GM18519 (cell line): ENCODE measurements around the gene RHO.
"Not testable (repeated sequence)": the region's sequence is repeated elsewhere in the genome, so short reads cannot be mapped to it uniquely, and the experiment has no call there.

Experiments used
- ATAC-seq: cut with Tn5 transposase; IDR thresholded peaks from one replicate; pipeline ENCODE4 v1.9.1; 2021; ENCODE audit warnings: mild to moderate bottlenecking, moderate library complexity; ENCODE audit not compliant: unreplicated experiment, low FRiP score

Gene RHO

DNA sequence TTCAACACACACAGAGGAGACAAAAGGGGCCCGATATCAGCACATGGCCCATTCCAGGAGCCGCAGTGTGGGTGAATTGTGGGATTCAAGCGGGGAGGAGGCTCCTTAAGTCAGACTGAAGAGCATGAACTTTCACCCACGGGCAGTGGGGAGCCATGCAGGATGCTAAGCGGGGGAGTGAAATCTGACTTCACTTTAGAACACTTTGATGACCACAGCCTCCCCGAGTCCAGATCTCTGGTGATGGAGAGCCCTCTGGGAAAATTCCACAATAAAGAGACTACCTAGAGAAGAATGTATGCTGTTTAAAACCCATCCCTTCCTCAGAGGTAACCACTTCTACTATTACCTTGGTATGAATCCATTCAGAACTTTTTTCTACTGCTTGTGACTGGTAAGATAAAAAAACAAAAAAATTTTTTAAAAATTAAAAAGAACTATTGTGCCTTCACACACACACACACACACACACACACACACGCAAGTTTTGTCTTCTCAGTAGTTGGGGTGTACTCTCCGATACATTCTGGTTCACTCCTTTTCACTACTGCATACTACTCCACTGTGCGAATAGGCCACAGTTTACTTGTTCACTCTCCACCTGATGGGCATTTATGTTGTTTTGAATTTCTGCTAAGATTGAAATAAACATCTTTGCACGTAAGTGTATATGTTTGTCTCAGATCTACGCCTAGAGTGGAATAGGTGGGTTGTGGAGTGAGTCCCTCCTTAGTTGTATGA is 12.5 kb downstream of the RHO start:
- no peak for ATAC-seq

DNA sequence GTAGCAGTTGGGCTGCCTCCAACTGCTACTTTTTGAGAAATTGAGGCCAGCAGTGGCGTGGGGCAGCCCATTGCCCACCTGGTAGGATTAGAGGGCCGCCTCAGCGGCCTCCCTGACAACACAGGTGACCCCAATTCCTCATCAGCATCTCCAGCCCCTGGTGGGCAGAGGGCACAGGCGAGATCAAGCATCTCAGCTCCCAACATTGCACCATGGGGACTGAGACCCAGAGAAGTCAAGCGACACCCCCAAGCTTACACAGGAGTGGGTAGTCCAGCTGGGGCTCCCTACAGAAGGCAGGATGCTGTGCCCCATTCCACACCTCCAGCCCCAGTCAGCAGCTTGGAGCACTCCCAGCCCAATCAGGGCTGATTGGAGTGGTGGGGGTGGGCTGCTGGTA is 14.3 kb downstream of the RHO start:
- no peak for ATAC-seq

DNA sequence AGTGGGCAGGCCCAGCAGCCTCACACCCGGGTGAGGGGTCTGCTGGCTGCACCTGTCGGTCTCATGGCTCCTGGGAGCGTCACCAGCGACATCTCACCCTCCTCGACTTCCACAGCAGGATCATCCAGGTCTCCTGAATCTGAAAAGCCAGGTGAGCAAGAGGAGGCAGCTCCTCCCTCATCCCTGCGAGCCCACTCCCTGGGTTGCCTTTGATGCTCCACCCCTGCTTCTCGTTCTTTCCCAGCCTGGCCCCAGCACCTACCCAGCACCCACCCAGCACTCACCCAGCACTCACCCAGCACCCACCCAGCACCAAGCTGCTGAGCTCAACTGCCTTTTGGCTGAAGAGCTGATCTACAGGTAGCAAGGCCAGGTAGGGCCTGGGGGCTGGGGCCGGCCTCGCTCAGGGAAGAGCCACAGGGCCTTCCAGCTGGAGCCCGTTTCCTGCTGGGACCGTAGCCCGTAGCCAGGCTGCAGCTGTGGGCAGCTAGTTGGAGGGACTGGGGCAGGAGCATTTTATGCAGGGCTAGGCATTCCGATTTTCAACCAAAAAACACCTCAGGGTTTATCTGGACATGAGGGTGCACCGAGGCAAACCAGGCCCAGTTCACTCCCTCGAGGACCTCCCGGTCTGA is 14.8 kb downstream of the RHO start, which contains the start of gene H1-8:
Gene H1-8 (plus strand): TSS at position 20 of the 635 bp plus-strand sequence. CDS start 44 bp downstream, at position 64.
- no peak for ATAC-seq

GRCh38 chr3:129543999-129544398 is 15.6 kb downstream of the RHO start:
- no peak for ATAC-seq

DNA sequence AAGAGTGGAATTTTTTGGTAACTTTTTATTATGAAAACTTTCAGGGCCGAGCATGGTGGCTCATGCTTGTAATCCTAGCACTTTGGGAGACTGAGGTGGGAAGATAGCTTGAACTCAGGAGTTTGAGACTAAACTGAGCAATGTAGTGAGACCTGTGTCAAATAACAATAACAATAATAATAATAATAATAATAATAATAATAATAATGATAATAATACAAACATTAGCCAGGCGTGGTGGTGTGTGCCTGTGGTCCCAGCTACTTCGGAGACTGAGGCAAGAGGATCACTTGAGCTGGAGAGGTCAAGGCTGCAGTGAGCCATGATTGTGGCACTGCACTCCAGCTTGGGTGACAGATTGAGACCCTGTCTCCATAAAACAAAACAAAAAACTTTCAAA is 17.5 kb downstream of the RHO start:
- ATAC-seq, result not testable (repeated sequence)

DNA sequence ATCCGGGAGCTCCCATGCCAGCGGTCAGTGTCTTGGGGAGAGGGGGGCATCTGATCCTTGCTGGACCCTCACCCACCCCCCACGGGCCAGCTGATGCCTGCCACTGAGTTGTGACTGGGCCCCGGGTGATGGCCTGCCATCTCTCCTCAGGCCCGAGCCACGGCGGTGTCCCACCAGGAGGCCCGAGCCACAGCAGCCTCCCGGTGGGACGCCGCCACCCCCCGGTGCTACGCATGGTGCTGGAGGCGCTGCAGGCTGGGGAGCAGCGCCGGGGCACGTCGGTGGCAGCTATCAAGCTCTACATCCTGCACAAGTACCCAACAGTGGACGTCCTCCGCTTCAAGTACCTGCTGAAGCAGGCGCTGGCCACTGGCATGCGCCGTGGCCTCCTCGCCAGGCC is 18.8 kb downstream of the RHO start:
- ATAC-seq, result no peak

DNA sequence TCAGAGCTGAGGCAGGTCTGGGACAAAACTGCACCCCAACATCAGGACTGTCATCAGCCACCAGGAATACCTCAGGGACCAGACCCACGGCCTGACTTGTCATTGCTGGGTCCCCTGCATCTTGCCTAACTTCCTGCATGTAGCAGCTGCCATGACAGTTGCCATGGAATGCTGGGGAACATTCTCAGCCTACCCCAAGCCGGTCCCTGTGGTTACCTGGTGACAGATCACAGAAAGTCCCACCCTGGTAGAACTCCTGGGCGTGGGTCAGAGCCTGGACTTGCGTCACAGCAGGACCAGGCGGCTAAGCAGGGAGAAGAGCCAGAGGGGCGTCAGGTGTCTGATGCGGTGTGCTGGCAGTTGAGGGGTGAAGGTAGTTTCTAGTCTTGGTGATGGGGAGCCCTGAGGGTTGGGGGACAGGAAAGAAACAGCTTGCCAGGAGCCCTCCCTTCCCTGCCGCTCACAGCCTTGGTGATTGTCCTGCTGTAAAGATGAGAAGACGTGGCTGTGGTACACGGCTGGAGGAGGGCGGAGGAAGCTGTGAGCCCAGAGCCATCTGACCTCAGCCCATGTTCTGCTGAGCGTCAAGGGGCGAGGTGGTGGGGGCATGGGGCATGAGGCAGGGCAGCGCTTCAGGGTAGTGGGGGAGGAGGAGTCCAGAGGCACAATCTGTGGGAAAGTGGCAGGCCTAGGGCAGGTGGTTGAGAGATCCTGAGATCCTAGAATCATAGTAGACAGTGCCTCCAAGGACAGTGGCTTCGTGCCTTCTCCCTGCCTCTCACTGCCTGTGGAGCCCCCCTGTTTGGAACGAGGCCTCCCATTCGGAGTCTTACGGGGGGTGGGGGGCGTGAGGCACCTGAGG is 19.9 kb downstream of the RHO start:
- no peak for ATAC-seq

GRCh38 chr3:129549006-129549800 is 20.8 kb downstream of the RHO start:
- no peak for ATAC-seq

DNA sequence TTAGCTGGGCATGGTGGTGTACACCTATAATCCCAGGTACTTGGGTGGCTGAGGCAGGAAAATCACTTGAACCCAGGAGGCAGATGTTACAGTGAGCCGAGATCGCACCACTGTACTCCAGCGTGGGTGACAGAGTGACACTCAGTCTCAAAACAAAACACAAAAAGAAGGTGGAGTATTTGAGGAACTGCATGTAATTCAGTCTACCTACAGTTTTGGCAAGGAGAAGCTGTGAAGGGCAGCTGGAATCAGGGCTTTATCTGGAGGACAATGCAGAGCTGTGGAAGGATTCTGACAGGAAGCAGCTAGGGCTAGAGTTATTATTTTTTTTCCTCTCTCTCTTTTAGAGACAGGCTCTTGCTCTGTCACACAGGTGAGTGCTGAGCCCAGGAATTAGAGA is 21.4 kb downstream of the RHO start:
- ATAC-seq, result no peak

DNA sequence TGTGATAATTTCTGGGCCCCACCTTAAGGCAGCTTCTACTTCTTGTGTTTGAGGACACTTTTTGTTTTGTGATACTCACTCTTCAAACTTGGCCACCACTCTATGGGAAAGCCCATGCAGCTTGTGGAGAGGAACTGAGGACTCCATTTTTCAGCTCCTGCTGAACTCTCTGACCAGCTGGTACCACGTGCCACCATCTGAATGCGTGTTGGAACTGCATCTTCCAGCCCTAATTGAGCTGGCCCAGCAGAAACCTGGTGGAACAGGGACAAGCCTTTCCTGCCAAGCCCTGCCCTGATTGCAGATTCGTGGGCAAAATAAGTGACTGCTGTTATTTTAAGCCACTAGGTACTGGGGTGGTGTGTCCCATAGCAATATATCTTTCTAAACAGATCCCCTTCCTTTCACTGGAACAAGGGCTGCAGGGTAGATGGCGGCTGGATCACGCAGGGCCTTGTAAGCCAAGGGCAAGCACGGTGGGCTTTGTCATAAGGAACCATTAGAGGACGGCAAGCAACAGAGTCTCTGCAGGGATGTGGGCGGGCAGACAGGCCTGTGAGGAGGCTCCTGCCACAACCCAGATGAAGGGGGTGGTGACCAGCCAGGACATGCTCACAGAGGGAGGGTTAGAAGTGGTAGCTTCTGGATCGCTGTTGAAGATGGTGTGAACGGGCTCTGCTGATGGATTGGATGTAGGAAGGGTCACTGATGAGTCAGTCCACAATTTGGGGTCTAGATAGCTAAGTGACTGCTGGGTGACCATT is 24.0 kb downstream of the RHO start:
- ATAC-seq, result no peak

- ATAC-seq, result no peak
Measured at GRCh38 chr3:129553171-129553570, 24.7 kb downstream of the RHO start.

DNA sequence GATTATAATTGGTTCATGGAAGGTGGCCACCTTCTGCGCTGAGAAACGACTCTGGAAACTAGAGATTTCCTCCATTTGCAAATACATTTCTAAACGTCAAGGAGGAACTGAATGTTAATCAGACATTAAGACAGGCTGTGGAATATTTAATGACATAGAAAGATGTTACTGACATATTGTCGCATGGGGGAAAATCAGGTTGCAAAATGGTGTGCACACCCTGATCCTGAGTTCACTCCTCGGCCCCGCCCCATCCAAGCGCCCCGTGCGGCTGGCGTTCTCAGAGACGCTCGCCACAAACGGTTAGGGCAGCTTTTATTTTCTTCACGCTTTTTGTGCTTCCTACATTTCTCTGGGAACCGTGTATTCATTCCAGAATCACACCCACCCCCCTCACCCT is 25.3 kb downstream of the RHO start:
- no peak for ATAC-seq

GRCh38 chr3:129554356-129555152 is 26.1 kb downstream of the RHO start:
- ATAC-seq, result no peak

- no peak for ATAC-seq
Measured at GRCh38 chr3:129555153-129555550, 26.7 kb downstream of the RHO start.

DNA sequence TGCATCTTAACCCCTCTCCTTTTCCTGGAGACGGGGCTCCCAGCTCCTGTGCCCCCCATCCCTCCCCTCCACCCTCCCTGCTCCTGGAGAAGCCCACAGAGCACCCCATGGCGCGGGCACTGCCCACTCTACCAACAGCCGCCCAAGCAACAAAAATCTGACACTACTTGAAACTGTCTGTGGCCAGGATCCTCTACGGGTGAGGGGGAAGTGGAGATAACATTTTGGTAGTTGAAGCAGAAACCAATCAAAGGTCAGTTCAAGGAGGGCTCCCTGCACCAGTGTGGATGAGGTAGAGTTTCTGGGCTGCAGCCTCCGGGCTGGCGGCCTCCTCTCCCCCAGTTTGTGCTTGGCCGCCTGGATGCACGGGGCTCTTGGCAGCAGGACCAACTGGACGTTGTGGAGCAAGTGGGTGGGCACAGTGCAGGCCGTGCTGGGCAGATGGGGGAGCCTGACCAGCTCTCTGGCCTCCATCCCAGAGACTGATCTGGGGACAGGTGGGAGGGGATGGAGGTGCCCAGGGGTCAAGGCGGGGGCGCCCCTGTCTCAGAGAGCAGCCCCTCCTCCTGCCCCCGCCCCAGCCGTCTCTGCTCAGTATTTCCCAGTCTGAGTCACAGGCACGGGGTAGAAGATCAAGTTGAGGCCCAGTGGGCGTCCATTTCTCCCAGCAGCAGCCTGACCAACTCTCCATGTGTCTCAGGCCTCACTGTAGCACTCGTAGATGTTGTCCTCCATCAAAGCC is 27.3 kb downstream of the RHO start:
- ATAC-seq, result no peak

DNA sequence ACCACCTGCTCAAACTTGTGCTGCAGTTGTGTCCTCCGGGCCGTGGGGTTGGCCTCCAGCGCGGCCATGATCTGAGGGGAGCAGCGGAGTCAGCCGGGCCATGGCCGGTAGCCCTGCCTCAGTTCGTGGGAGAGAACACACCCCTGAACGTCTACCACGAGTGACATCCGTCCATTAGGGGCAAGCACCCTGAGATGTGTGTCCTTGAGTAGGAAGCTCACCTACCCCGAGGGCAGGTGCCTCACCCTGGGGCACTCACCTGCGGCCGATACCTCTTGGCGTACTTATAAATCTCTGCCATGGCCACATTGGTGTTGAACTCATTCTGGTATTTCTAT is 27.9 kb downstream of the RHO start:
- ATAC-seq, result no peak

GRCh38 chr3:129556890-129557547 is 28.6 kb downstream of the RHO start:
- ATAC-seq, result no peak

- no peak for ATAC-seq
Measured at GRCh38 chr3:129557548-129557894, 29.1 kb downstream of the RHO start.
